Motor neuron (in vitro differentiated cells): ENCODE results near the gene TNS2. TPM values are rescaled to one million over a fixed set of nuclear protein-coding genes. Genes with fewer than 3 reads are reported as not detected.

ENCODE experiments used
- ATAC-seq, 8 experiments: fragments of 200-7000 bp; cut with Tn5 transposase; replicated peaks in 6 of 8; 2 replicates each; pipeline ENCODE4 v1.8.0; 2021; ENCODE audit warnings: mild to moderate bottlenecking in 8 of 8, moderate library complexity in 8 of 8
- H3K27ac ChIP-seq, 2 donors: fragments of 250-450 bp; sonication (Bioruptor Pico); 2 replicates each; pipeline ENCODE4 v1.9.0; 2021; ENCODE audit warnings: antibody characterized with exemption in 2 of 2, mild to moderate bottlenecking in 2 of 2, moderate library complexity in 1 of 2
- H3K4me1 ChIP-seq, 2 donors: fragments of 250-450 bp; sonication (Bioruptor Pico); replicated peaks in 1 of 2; 2 replicates each; pipeline ENCODE4 v1.6.1; 2021; ENCODE audit warnings: antibody characterized with exemption in 2 of 2, mild to moderate bottlenecking in 2 of 2, moderate library complexity in 1 of 2
- H3K4me3 ChIP-seq, 5 donors: fragments of 250-450 bp; sonication (Bioruptor Pico); 2 replicates each; pipeline ENCODE4 v1.9.0; 2021; ENCODE audit warnings: antibody characterized with exemption in 5 of 5, mild to moderate bottlenecking in 5 of 5, moderate library complexity in 4 of 5
- WGBS, 10 experiments: fragments of 450-650 bp; shearing (Covaris generic); methylation state at CpG; one replicate each; pipeline ENCODE4 v1.0.0; 2022; 5-methylcytosine and 5-hydroxymethylcytosine counted together
- in situ Hi-C, 9 experiments: fragments of 400-800 bp; cut with MboI; loops; one replicate each; pipeline ENCODE4 v1.15.0; 2021; ENCODE audit warnings: low sequenced_read_pairs in 9 of 9, low pct_unique_long_range_greater_than_20kb in 2 of 9; ENCODE audit not compliant: unreplicated experiment in 9 of 9
- total RNA-seq, 8 experiments: library from RNA; unstranded; fragments of 300-600 nt; gene quantifications; 2 replicates each; pipeline versions ENCODE4 v1.2.3 to v1.2.4, GENCODE V29; 2022

The TNS2 gene
- total RNA-seq, 8 experiments from 2014 or later: 3.4 to 24.6 (median 7.6) TPM

- no peak overlapping the region for H3K27ac ChIP-seq
- no peaks in the 10 kb centered on the region for H3K4me1 ChIP-seq
- WGBS, 10 experiments: 68 to 80% (median 80%) methylated on average over 1 to 5 of the region's 14 CpGs; no CpG with 5 or more reads in 7 of the 10 experiments
- in situ Hi-C loops: no loop called here
- ATAC-seq: peak in 4 of 8 experiments; percentile 2 to 18 (median 8)
- no peak overlapping the region for H3K4me3 ChIP-seq
These were observed 13.3 kb downstream of the TNS2 start for GRCh38 chr12:53062977-53063707.

- Histone ChIP-seq H3K4me3 (no peak overlapping the region), H3K4me1 (no peaks in the 10 kb centered on the region), H3K27ac (no peak overlapping the region)
- in situ Hi-C loops: no loop called here
- WGBS, 10 experiments: 20 to 100% (median 83%) methylated on average over 1 to 3 of the region's 13 CpGs; no CpG with 5 or more reads in 3 of the 10 experiments
- peak in 7 of 8 experiments; percentile 1 to 33 (median 17) for ATAC-seq
These were observed 14.1 kb downstream of the TNS2 start for GRCh38 chr12:53063708-53064612.

- in situ Hi-C loops: no loop called here
- 60 to 100% (median 89%) methylated on average over 1 to 5 of the region's 11 CpGs; no CpG with 5 or more reads in 5 of the 10 experiments for WGBS, 10 experiments
- no peak overlapping the region for H3K27ac ChIP-seq
- no peak for ATAC-seq
- no peaks in the 10 kb centered on the region for H3K4me1 ChIP-seq
- no peak overlapping the region for H3K4me3 ChIP-seq
These were observed 15.0 kb downstream of the TNS2 start for GRCh38 chr12:53064613-53065436.

- no peak for ATAC-seq
- 60 to 100% (median 70%) methylated on average over 1 to 2 of the region's 7 CpGs; no CpG with 5 or more reads in 5 of the 10 experiments for WGBS, 10 experiments
These were observed 15.6 kb downstream of the TNS2 start for GRCh38 chr12:53065470-53065869.

GRCh38 chr12:53065975-53066931 lies 16.4 kb downstream of the TNS2 start:
- H3K4me3 ChIP-seq: no peak overlapping the region
- WGBS, 10 experiments: 6 to 100% (median 63%) methylated on average over 1 to 14 of the region's 24 CpGs; no CpG with 5 or more reads in 1 of the 10 experiments
- in situ Hi-C loops: no loop called here
- H3K27ac ChIP-seq: no peak overlapping the region
- H3K4me1 ChIP-seq: no peaks in the 10 kb centered on the region
- peak; percentile 31 to 88 (median 61) for ATAC-seq

More at GRCh38 chr12:53065470-53065869, 15.6 kb downstream of the TNS2 start:
- in situ Hi-C loops: no loop called here
- no peak overlapping the region for H3K27ac ChIP-seq
- no peaks in the 10 kb centered on the region for H3K4me1 ChIP-seq
- no peak overlapping the region for H3K4me3 ChIP-seq

GRCh38 chr12:53067074-53067992 lies 17.5 kb downstream of the TNS2 start:
- in situ Hi-C loops: no loop called here
- WGBS, 10 experiments: 27 to 100% (median 82%) methylated on average over 1 to 3 of the region's 7 CpGs; no CpG with 5 or more reads in 2 of the 10 experiments
- Histone ChIP-seq H3K27ac (no peak overlapping the region), H3K4me3 (no peak overlapping the region), H3K4me1 (peaks cover 0 to 1% of the 10 kb centered on the region in 2 donors)
- ATAC-seq: no peak

- in situ Hi-C loops: no loop called here
- Histone ChIP-seq H3K4me3 (no peak overlapping the region), H3K27ac (no peak overlapping the region), H3K4me1 (peaks cover 0 to 5% of the 10 kb centered on the region in 2 donors)
- 42 to 100% (median 78%) methylated on average over 1 to 10 of the region's 13 CpGs; no CpG with 5 or more reads in 6 of the 10 experiments for WGBS, 10 experiments
- ATAC-seq: no peak
These were observed 18.3 kb downstream of the TNS2 start for GRCh38 chr12:53067993-53068770.

- in situ Hi-C loops: no loop called here
- H3K27ac ChIP-seq: no peak overlapping the region
These were observed 19.1 kb downstream of the TNS2 start for GRCh38 chr12:53068811-53069585.

GRCh38 chr12:53069621-53070410 lies 20.0 kb downstream of the TNS2 start:
- Histone ChIP-seq H3K27ac (no peak overlapping the region), H3K4me1 (peaks cover 0 to 5% of the 10 kb centered on the region in 2 donors), H3K4me3 (no peak overlapping the region)
- ATAC-seq: peak in 2 of 8 experiments; percentile 3 to 32
- 22 to 83% (median 78%) methylated on average over 4 to 6 of the region's 12 CpGs; no CpG with 5 or more reads in 5 of the 10 experiments for WGBS, 10 experiments
- in situ Hi-C loops: no loop called here

More at GRCh38 chr12:53068811-53069585, 19.1 kb downstream of the TNS2 start:
- H3K4me3 ChIP-seq: no peak overlapping the region
- peaks cover 0 to 5% of the 10 kb centered on the region in 2 donors for H3K4me1 ChIP-seq
- no peak for ATAC-seq
- 17 to 100% (median 54%) methylated on average over 1 to 5 of the region's 15 CpGs; no CpG with 5 or more reads in 4 of the 10 experiments for WGBS, 10 experiments
